ENCODE measurements around the gene CD93.

- TF ChIP-seq EZH2 (IDR thresholded peaks at IDR 0.05; ENCODE audit: borderline replicate concordance, low read length), result no peak
- TF ChIP-seq CTCF (conservative IDR thresholded peaks at IDR 0.05 in 1 of 2, IDR thresholded peaks at IDR 0.05 in 1 of 2; ENCODE audit: extremely low read depth in 1 of 2, insufficient read depth in 1 of 2, low read depth in 1 of 2, low read length in 2 of 2), result no peak
Observed at GRCh38 chr20:23096986-23097520, 10.9 kb upstream of the CD93 start.
